Tibial nerve (tissue), 4 donors: ENCODE data around the gene SLC6A17. TPM values are rescaled to one million over a fixed set of nuclear protein-coding genes. Genes with fewer than 3 reads are reported as not detected.

Source experiments
- DNase-seq, 2 donors: peaks; one replicate each; pipeline ENCODE4 v3.0.0-alpha.2; 2019; ENCODE audit warnings: low spot score in 2 of 2
- H3K27ac ChIP-seq, 4 donors: fragments of 200-600 bp; sonication (generic) in 3 of 4; one replicate each; pipeline ENCODE4 v1.5.1; 2017 to 2019; ENCODE audit warnings: mild to moderate bottlenecking in 1 of 4
- H3K27me3 ChIP-seq, 2 donors: fragments of 200-600 bp; sonication (generic) in 1 of 2; one replicate each; pipeline versions ENCODE4 v1.5.1 to v1.6.0; 2017 to 2019
- H3K36me3 ChIP-seq, 3 donors: fragments of 200-600 bp; sonication (generic); one replicate each; pipeline ENCODE4 v1.5.1; 2018 to 2019
- H3K4me1 ChIP-seq, 4 donors: fragments of 200-600 bp; sonication (generic) in 3 of 4; one replicate each; pipeline ENCODE4 v1.5.1; 2017 to 2019
- H3K4me3 ChIP-seq, 4 donors: fragments of 200-600 bp; sonication (generic) in 3 of 4; one replicate each; pipeline ENCODE4 v1.5.1; 2017 to 2019; ENCODE audit warnings: mild to moderate bottlenecking in 1 of 4, moderate library complexity in 1 of 4
- H3K9me3 ChIP-seq, 4 donors: fragments of 200-600 bp; sonication (generic) in 3 of 4; one replicate each; pipeline ENCODE4 v1.5.1; 2017 to 2019
- CTCF ChIP-seq, 5 experiments: fragments of 200-600 bp in 3 of 5; fragments of 450-650 bp in 2 of 5; sonication (generic) in 3 of 5; IDR thresholded peaks; one replicate each; pipeline ENCODE4 v1.5.1; 2016 to 2019; ENCODE audit warnings: antibody characterized with exemption in 5 of 5, mild to moderate bottlenecking in 3 of 5, moderate library complexity in 2 of 5
- EP300 ChIP-seq, 2 donors: sonication (generic); formaldehyde crosslinking; IDR thresholded peaks; one replicate each; pipeline ENCODE4 v1.6.1; 2017; ENCODE audit warnings: antibody characterized with exemption in 2 of 2, mild to moderate bottlenecking in 1 of 2
- POLR2A ChIP-seq, 2 donors: fragments of 450-650 bp; IDR thresholded peaks; one replicate each; pipeline ENCODE4 v1.6.1; 2017; ENCODE audit warnings: antibody characterized with exemption in 2 of 2, mild to moderate bottlenecking in 2 of 2, moderate library complexity in 2 of 2
- WGBS, 2 donors: methylation state at CpG; one replicate each; pipeline ENCODE4 v1.1.5; 2018; 5-methylcytosine and 5-hydroxymethylcytosine counted together
- total RNA-seq, 4 donors: library from RNA; depleted of rRNA; stranded (reverse); fragments of >200 nt; gene quantifications; one replicate each; pipeline ENCODE4 v1.1.0, GENCODE V29; 2016

SLC6A17 gene
- total RNA-seq, 4 donors from 2014 or later: under 0.01 to 0.22 TPM; not detected in 2

GRCh38 chr1:110242731-110243130, 92.4 kb downstream of the SLC6A17 start:
- no peak for DNase-seq
- Histone ChIP-seq H3K4me1 (peaks cover 0 to 6% (median 0%) of the 10 kb centered on the region in 4 donors), H3K4me3 (no peak overlapping the region), H3K27me3 (no peaks in the 10 kb centered on the region), H3K9me3 (no peaks in the 10 kb centered on the region), H3K27ac (no peak overlapping the region), H3K36me3 (peaks cover 0 to 7% (median 0%) of the 10 kb centered on the region in 3 donors)
- WGBS, 2 donors: 76 to 79% methylated on average over 4 of the region's 4 CpGs
- no peak for TF ChIP-seq POLR2A (IDR thresholded peaks at IDR 0.05)
- TF ChIP-seq CTCF (IDR thresholded peaks at IDR 0.05): no peak
- TF ChIP-seq EP300 (IDR thresholded peaks at IDR 0.05): no peak

- H3K36me3 ChIP-seq: peaks cover 0 to 6% (median 0%) of the 10 kb centered on the region in 3 donors
- H3K27ac ChIP-seq: no peak overlapping the region
- H3K27me3 ChIP-seq: no peaks in the 10 kb centered on the region
- no peak for TF ChIP-seq EP300 (IDR thresholded peaks at IDR 0.05)
- no peak for TF ChIP-seq POLR2A (IDR thresholded peaks at IDR 0.05)
- TF ChIP-seq CTCF (IDR thresholded peaks at IDR 0.05): no peak
- H3K9me3 ChIP-seq: no peaks in the 10 kb centered on the region
- DNase-seq: no peak
- H3K4me3 ChIP-seq: no peak overlapping the region
- 56% methylated on average over 5 to 7 of the region's 7 CpGs for whole genome bisulfite sequencing, 2 donors
- H3K4me1 ChIP-seq: peaks cover 0 to 6% (median 0%) of the 10 kb centered on the region in 4 donors
Measured at GRCh38 chr1:110243146-110243545, 92.9 kb downstream of the SLC6A17 start.

- no peaks in the 10 kb centered on the region for H3K9me3 ChIP-seq
- H3K4me1 ChIP-seq: peaks cover 0 to 6% (median 0%) of the 10 kb centered on the region in 4 donors
- WGBS, 2 donors: 18 to 30% methylated on average over 9 of the region's 9 CpGs
- H3K27ac ChIP-seq: no peak overlapping the region
- no peaks in the 10 kb centered on the region for H3K27me3 ChIP-seq
- no peak for DNase-seq
- TF ChIP-seq EP300 (IDR thresholded peaks at IDR 0.05): no peak
- no peak for TF ChIP-seq CTCF (IDR thresholded peaks at IDR 0.05)
- no peak for TF ChIP-seq POLR2A (IDR thresholded peaks at IDR 0.05)
- H3K36me3 ChIP-seq: peaks cover 0 to 2% (median 0%) of the 10 kb centered on the region in 3 donors
- H3K4me3 ChIP-seq: no peak overlapping the region
Measured at GRCh38 chr1:110243574-110243973, 93.3 kb downstream of the SLC6A17 start.

- WGBS, 2 donors: 56 to 74% methylated on average over 9 of the region's 9 CpGs
- H3K27me3 ChIP-seq: no peaks in the 10 kb centered on the region
- no peaks in the 10 kb centered on the region for H3K36me3 ChIP-seq
- no peak overlapping the region for H3K27ac ChIP-seq
- H3K9me3 ChIP-seq: no peaks in the 10 kb centered on the region
- H3K4me1 ChIP-seq: no peaks in the 10 kb centered on the region
- no peak overlapping the region for H3K4me3 ChIP-seq
- no peak for TF ChIP-seq POLR2A (IDR thresholded peaks at IDR 0.05)
- no peak for DNase-seq
Measured at GRCh38 chr1:110245876-110246620, 95.8 kb downstream of the SLC6A17 start.

- Histone ChIP-seq H3K4me1 (no peaks in the 10 kb centered on the region), H3K36me3 (no peaks in the 10 kb centered on the region), H3K27me3 (no peaks in the 10 kb centered on the region), H3K9me3 (no peaks in the 10 kb centered on the region), H3K27ac (no peak overlapping the region), H3K4me3 (no peak overlapping the region)
- no peak for DNase-seq
- TF ChIP-seq POLR2A (IDR thresholded peaks at IDR 0.05) (no peak), EP300 (IDR thresholded peaks at IDR 0.05) (no peak), CTCF (IDR thresholded peaks at IDR 0.05) (no peak)
- 61 to 73% methylated on average over 4 of the region's 4 CpGs for WGBS, 2 donors
Measured at GRCh38 chr1:110248746-110249145, 98.5 kb downstream of the SLC6A17 start.
